ENCODE measurements around the gene ABCA8.
A peak's percentile ranks its signal among the peaks of the same experiment; 100 is the strongest.
"Not testable (repeated sequence)": the region's sequence is repeated elsewhere in the genome, so short reads cannot be mapped to it uniquely, and the experiment has no call there.

Gene ABCA8, protein sequence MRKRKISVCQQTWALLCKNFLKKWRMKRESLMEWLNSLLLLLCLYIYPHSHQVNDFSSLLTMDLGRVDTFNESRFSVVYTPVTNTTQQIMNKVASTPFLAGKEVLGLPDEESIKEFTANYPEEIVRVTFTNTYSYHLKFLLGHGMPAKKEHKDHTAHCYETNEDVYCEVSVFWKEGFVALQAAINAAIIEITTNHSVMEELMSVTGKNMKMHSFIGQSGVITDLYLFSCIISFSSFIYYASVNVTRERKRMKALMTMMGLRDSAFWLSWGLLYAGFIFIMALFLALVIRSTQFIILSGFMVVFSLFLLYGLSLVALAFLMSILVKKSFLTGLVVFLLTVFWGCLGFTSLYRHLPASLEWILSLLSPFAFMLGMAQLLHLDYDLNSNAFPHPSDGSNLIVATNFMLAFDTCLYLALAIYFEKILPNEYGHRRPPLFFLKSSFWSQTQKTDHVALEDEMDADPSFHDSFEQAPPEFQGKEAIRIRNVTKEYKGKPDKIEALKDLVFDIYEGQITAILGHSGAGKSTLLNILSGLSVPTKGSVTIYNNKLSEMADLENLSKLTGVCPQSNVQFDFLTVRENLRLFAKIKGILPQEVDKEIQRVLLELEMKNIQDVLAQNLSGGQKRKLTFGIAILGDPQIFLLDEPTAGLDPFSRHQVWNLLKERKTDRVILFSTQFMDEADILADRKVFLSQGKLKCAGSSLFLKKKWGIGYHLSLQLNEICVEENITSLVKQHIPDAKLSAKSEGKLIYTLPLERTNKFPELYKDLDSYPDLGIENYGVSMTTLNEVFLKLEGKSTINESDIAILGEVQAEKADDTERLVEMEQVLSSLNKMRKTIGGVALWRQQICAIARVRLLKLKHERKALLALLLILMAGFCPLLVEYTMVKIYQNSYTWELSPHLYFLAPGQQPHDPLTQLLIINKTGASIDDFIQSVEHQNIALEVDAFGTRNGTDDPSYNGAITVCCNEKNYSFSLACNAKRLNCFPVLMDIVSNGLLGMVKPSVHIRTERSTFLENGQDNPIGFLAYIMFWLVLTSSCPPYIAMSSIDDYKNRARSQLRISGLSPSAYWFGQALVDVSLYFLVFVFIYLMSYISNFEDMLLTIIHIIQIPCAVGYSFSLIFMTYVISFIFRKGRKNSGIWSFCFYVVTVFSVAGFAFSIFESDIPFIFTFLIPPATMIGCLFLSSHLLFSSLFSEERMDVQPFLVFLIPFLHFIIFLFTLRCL (N-terminal part only)

DNA sequence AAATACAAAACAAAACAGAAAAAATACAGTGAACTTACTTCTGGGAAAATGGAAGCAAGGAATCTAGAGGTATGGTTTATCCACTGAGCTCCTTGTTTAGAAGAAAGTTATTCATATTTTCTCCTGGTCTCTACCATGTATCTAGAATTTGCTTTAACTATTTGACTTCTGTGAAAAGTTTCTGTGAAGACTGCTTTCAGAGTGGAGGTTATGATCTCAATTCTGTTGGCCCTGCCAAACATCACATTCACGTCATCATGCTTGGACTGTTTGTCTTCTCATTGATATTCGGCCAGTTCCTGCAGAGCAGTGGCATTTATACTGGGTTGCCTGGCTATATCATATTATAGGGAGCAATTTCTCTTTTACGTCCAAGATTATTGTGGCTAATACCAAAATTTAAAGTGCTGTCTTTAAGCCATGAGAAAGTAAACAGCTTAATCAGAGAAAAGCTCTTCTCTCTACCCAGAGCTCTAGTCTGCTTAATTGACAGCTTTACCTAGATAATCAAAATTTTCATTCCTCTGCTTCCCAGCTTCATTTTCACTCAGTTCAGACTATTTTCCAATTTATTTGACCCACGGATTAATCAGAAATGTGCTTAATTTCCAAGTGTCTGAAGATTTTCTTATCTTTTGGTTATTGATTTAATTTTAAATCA is at the start of gene ABCA8:
TSS of gene ABCA8 (minus strand) at position 212 of the 661 bp plus-strand sequence. CDS start 13,358 bp downstream, outside the sequence.
- FAIRE-seq: no peak
- no peak for TF ChIP-seq POLR2A (IDR thresholded peaks at IDR 0.05; ENCODE audit: low read depth, low read length)
- no peak for DNase-seq (ENCODE audit: insufficient read length, low spot score)

DNA sequence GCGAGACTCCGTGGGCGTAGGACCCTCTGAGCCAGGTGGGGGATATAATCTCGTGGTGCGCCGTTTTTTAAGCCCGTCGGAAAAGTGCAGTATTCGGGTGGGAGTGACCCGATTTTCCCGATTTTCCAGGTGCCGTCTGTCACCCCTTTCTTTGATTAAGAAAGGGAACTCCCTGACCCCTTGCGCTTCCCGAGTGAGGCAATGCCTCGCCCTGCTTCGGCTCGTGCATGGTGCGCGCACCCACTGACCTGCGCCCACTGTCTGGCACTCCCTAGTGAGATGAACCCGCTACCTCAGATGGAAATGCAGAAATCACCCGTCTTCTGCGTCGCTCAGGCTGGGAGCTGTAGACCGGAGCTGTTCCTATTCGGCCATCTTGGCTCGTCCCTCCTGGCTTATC is 49.6 kb upstream of the ABCA8 start:
- not testable (repeated sequence) for FAIRE-seq; DNase-seq (ENCODE audit: insufficient read length, low spot score)

DNA sequence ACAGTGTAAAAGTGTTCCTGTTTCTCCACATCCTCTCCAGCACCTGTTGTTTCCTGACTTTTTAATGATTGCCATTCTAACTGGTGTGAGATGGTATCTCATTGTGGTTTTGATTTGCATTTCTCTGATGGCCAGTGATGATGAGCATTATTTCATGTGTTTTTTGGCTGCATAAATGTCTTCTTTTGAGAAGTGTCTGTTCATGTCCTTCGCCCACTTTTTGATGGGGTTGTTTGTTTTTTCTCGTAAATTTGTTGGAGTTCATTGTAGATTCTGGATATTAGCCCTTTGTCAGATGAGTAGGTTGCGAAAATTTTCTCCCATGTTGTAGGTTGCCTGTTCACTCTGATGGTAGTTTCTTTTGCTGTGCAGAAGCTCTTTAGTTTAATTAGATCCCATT is 44.6 kb upstream of the ABCA8 start:
- DNase-seq (ENCODE audit: insufficient read length, low spot score); FAIRE-seq: not testable (repeated sequence)

DNA sequence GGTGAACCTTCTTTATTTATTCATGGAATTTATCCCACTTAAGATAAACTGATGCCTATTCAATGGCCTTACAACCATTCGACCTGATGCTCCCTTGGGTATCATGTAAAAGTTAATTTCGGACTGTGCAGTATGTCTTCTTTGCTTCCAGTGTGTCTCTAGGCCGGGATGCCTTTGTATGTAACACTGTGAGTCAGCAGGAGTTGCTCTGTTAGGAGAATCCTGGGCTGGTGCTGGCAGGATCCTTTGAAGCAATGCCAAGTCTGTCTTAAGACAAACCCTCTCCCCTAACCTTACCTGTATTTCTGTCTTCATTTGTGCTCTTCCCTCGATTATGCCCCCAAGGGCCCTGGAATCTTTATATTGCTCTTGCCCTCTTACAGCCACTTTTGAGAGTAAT is 37.9 kb upstream of the ABCA8 start:
- TF ChIP-seq POLR2A (IDR thresholded peaks at IDR 0.05; ENCODE audit: low read depth, low read length): no peak
- FAIRE-seq (no peak), DNase-seq (ENCODE audit: insufficient read length, low spot score) (no peak)

DNA sequence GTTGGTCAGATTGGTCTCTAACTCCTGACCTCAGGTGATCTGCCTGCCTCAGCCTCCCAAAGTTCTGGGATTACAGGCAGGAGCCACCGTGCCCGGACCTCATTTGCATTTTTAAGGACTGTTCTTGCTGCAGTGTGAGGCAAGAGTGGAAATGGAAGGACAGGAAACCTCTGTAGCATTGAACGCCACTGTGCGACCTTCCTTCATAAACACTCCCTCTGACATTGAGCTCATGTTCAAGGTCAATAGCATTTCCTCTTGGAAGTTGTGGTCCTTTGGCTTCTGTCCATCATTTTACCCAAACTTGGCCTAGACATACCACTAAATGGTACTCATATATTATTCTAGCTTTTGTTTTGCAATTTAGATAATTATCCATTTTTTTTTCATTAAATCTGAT is 32.8 kb upstream of the ABCA8 start:
- no peak for TF ChIP-seq POLR2A (IDR thresholded peaks at IDR 0.05; ENCODE audit: low read depth, low read length)
- no peak for DNase-seq (ENCODE audit: insufficient read length, low spot score)
- FAIRE-seq: no peak

DNA sequence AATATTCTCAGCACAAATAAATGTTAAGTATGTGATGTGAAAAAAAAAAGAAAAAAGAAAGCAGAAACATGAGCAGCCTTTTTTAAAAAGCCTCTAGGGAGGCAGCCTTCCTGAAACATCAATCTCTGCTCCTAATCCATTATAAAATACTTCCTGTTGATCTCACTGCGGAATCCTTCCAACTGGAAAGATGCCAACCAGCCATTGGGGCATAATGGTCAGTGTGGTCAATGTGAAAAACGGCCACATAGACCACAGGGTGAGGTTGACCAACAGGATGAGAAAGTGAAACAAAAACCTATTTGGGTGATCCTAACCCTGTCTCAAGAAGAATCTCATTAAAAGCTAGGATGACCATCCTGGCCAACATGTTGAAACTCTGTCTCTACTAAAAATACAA is 26.1 kb upstream of the ABCA8 start:
- FAIRE-seq: no peak
- peak; percentile 14 for DNase-seq (ENCODE audit: insufficient read length, low spot score)
- TF ChIP-seq POLR2A (IDR thresholded peaks at IDR 0.05; ENCODE audit: low read depth, low read length): no peak

DNA sequence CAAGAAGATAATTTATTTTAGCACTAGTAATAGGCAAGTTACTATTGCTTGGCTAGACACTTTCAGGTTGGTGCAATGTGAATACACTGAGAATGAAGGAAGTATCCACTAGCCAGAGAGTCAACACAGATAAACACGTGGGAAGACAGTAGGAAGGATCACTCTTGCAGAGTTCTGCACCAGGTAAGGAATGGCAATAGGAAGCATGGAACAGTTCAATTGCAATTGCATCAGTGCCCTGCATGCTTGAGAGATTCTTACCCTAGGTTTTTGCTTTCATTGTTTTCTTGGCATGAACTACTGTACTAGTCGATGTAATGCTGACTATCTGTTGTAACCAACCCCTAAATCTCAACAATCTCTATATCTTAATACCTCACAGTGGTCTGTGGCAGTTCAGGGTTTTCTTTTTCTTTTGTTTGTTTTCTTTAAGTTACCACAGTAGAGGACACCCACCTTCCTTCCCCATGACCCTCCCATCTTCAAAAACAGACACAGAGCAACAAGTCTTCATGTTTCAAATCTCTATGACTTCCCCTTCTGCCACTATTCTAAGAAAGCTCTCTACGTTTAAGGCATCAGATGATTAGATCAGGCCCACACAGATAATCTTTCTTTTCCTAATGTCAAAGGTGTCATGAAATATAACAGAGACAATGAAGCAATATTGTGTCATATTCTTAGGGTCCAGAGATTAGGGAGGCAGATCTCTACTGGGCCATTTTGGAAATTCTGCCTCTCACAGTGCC is 18.1 kb upstream of the ABCA8 start:
- DNase-seq (ENCODE audit: insufficient read length, low spot score): no peak
- no peak for FAIRE-seq
- no peak for TF ChIP-seq POLR2A (IDR thresholded peaks at IDR 0.05; ENCODE audit: low read depth, low read length)

DNA sequence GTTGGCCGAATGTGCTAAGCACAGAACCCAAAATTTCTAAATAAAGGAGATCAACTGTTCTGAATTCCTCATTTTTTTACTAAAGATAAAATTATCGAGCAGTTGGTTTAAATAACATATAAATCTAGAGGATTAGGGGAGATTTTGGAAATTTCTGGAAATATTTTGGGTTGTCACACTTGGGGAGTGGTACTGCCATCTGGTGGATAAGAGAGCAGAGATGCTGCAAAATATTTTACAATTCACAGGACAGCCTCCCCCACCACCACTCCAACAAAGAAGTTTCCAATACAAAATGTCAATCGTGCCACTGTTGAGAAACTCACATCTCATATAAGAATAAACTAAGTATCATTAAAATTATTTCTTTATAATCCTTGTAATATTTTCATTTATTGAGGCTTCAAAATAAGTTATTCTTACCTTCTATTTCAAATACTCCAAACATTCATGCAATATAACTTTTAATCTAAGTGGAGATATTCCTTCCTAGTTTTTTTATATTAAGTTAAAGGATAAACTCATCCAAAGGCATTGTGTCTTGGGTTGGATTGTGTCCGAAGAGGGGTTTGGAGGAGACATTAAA is 17.0 kb upstream of the ABCA8 start:
- no peak for FAIRE-seq
- no peak for TF ChIP-seq POLR2A (IDR thresholded peaks at IDR 0.05; ENCODE audit: low read depth, low read length)
- peak; percentile 14 for DNase-seq (ENCODE audit: insufficient read length, low spot score)

DNA sequence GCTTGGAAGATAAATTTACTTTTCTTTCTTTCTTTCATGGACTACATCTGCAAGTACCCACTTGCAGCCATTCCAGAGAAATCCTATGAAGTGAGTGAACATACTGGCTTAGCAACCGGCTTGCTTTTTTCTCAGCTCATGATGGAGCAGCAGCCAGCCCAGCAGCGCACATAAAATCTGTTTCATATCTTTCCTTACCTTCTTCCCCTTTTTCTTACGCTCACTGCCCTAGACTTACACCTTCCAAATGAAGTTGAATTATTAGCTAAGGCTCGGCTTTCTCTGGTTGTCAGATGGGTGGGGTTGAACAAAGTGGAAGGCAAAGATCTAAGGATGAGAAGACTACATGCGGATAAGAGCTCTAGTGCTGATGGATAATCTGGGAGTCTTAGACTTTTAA is 13.9 kb upstream of the ABCA8 start:
- no peak for TF ChIP-seq POLR2A (IDR thresholded peaks at IDR 0.05; ENCODE audit: low read depth, low read length)
- FAIRE-seq: no peak
- no peak for DNase-seq (ENCODE audit: insufficient read length, low spot score)

DNA sequence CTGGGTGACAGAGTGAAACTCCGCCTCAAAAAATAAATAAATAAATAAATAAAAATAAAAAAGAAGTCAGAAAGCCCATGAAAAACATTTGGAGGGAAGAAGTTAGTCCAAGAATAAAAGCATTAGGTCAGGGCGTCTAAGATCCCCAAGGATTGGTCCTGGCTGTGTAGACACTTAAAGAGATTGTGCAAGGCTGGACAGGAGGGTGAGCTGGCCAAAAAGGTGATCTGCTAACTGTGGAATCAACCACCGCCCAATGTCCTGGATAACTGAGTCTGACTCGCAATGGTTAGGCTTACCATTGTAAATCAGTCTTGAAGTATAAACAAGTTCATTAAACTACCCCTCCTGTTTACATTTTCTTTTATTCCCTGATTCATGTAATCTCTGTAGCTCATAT is 8.8 kb upstream of the ABCA8 start:
- DNase-seq (ENCODE audit: insufficient read length, low spot score) (no peak), FAIRE-seq (no peak)
- no peak for TF ChIP-seq POLR2A (IDR thresholded peaks at IDR 0.05; ENCODE audit: low read depth, low read length)

DNA sequence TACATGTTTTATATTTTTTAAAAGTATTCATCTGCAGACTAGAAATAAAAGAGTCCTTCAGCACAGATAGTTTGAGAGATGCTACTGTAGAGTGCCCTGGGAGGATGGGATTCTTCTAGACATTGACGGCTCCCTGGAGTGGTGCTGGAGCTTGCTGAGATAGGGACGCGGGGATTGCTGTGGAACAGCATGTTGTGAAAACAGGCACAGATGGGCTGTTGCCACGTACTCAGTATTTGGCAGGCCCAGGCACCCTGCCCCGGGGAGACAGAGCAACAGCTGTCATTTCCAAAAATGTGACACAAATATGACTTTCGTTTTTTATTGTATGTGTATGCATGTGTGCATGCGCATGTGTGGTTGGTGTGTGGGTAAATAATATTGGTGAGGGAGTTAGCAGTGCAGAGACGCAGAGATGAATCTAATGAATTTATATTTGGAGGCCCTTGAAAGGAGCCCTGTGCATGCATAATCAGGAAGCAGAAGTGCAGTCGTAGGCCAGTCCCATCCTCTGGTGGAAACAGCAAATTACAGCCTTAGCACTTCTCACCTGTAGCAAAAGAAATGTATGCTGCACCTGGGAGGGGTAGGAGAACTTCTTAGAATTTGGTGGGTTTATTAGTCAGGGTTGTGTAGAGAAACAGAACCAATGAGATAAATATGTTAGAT is 6.2 kb upstream of the ABCA8 start:
- DNase-seq (ENCODE audit: insufficient read length, low spot score) (no peak), FAIRE-seq (no peak)
- no peak for TF ChIP-seq POLR2A (IDR thresholded peaks at IDR 0.05; ENCODE audit: low read depth, low read length)

DNA sequence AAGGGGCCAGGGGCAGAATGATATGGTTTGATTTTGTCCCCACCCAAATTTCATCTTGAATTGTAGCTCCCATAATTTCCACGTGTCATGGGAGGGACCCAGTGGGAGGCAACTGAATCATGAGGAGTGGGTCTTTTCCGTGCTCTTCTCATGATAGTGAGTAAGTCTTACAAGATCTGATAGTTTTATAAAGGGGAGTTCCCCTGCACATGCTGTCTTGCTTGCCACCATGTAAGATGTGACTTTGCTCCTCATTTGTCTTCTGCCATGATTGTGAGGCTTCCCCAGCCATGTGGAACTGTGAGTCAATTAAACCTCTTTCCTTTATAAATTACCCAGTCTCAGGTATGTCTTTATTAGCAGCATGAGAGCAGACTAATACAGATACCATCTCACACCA is 3.9 kb upstream of the ABCA8 start:
- FAIRE-seq; DNase-seq (ENCODE audit: insufficient read length, low spot score): not testable (repeated sequence)
